ENCODE data around the gene C1QTNF3. TPM values are rescaled to one million over a fixed set of nuclear protein-coding genes. Genes with fewer than 3 reads are reported as not detected.

C1QTNF3 gene
- total and polyA plus RNA-seq, 2 donors: 5.0 to 25.1 TPM

DNA sequence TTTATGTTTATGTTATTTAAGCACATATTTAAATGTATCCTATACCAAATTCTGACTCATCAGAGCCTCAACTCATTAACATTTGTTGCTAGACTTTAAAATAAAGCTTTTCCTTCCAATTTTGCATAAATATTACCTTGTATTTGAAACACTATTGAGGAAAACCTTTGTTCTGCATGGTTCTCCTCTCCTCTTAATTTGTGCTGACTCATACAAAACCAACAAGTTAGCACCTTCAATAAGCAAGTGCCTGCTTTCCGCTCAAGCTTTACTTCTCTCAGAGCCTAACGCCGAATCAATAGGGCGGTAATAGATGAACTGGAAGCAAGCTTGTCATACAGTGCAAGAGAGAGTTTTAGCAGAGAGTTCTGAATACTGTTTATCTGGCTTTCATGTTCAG lies 43.0 kb downstream of the C1QTNF3 start:
- 98% methylated on average over 4 of the region's 4 CpGs for WGBS
- DNase-seq (ENCODE audit: low read depth in 6 of 9, low spot score in 9 of 9): no peak
- peaks cover 5 to 16% of the 10 kb centered on the region in 2 donors for H3K36me3 ChIP-seq (ENCODE audit: control insufficient read depth in 2 of 2, insufficient read depth in 2 of 2, low read length in 1 of 2)
- no peaks in the 10 kb centered on the region for H3K4me1 ChIP-seq (ENCODE audit: control insufficient read depth in 2 of 2, insufficient read depth in 2 of 2, low read length in 2 of 2)
- no peaks in the 10 kb centered on the region for H3K9me3 ChIP-seq (ENCODE audit: control insufficient read depth in 2 of 2, insufficient read depth in 1 of 2, low read length in 1 of 2)
- H3K27ac ChIP-seq (ENCODE audit: low read depth in 1 of 2, low read length in 1 of 2): no peak overlapping the region
- H3K4me3 ChIP-seq (ENCODE audit: low read length in 2 of 2): no peak overlapping the region
- H3K27me3 ChIP-seq (ENCODE audit: control insufficient read depth in 2 of 2, insufficient read depth in 1 of 2, low read length in 1 of 2): no peaks in the 10 kb centered on the region

DNA sequence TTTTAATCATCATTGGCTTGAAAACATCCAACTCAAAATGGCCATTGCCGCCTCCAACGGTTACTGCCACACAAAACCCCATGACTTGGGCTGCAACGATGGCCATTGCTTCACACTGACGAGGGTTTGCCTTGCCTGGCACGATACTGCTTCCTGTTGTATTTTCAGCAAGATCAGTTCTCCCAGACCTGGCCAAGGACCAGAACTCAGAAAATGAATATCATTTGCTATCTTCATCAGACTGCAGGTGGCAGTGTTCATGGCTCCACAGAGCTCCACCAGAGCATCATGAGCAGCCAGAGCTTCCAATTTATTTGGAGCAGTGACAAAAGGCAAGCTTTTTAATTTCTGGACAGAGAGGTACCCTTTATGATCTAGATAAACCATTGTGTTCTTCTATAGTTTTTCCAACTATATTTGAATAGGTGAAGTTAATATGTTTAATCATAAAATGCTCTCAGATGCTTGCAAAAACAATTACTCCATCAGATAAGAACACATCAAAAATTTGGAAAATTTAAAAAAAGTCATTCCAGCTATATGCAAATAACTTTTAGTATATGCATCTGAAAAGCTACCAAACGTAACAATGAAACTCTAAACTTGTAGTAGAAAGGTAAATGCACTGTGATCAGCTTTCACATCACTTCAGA lies 45.6 kb downstream of the C1QTNF3 start:
- Histone ChIP-seq H3K9me3 (ENCODE audit: control insufficient read depth in 2 of 2, insufficient read depth in 1 of 2, low read length in 1 of 2) (no peaks in the 10 kb centered on the region), H3K4me3 (ENCODE audit: low read length in 2 of 2) (no peak overlapping the region), H3K4me1 (ENCODE audit: control insufficient read depth in 2 of 2, insufficient read depth in 2 of 2, low read length in 2 of 2) (no peaks in the 10 kb centered on the region), H3K27ac (ENCODE audit: low read depth in 1 of 2, low read length in 1 of 2) (no peak overlapping the region), H3K27me3 (ENCODE audit: control insufficient read depth in 2 of 2, insufficient read depth in 1 of 2, low read length in 1 of 2) (no peaks in the 10 kb centered on the region), H3K36me3 (ENCODE audit: control insufficient read depth in 2 of 2, insufficient read depth in 2 of 2, low read length in 1 of 2) (peaks cover 0 to 8% of the 10 kb centered on the region in 2 donors)
- peak in 4 of 9 donors; percentile 22 to 59 (median 32) for DNase-seq (ENCODE audit: low read depth in 6 of 9, low spot score in 9 of 9)
- WGBS: 51% methylated on average over 6 of the region's 6 CpGs

DNA sequence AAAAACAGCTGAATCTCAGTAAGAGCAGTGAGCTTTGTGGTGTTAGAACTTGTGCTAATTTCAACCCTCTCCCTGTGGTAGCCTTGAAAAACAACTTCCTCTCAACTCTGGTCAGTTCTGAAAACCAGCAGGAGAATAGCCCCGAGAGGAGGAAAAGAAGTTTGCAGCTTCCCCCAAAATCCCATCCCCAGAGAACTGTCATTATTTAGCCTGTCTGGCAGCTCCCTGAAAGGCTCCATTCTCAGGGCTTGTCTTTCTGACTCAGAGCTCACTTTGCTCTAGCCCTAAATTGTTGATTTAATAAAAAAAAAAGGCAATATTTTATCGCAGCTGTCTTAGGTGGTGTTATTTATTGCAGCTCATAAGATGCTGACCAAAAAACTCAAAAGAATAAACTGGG lies 47.1 kb downstream of the C1QTNF3 start:
- no peak for DNase-seq (ENCODE audit: low read depth in 6 of 9, low spot score in 9 of 9)
- 90% methylated on average over 2 of the region's 2 CpGs for WGBS
- Histone ChIP-seq H3K4me3 (ENCODE audit: low read length in 2 of 2) (no peak overlapping the region), H3K36me3 (ENCODE audit: control insufficient read depth in 2 of 2, insufficient read depth in 2 of 2, low read length in 1 of 2) (peaks cover 0 to 7% of the 10 kb centered on the region in 2 donors), H3K27me3 (ENCODE audit: control insufficient read depth in 2 of 2, insufficient read depth in 1 of 2, low read length in 1 of 2) (no peaks in the 10 kb centered on the region), H3K27ac (ENCODE audit: low read depth in 1 of 2, low read length in 1 of 2) (no peak overlapping the region), H3K4me1 (ENCODE audit: control insufficient read depth in 2 of 2, insufficient read depth in 2 of 2, low read length in 2 of 2) (no peaks in the 10 kb centered on the region), H3K9me3 (ENCODE audit: control insufficient read depth in 2 of 2, insufficient read depth in 1 of 2, low read length in 1 of 2) (no peaks in the 10 kb centered on the region)

DNA sequence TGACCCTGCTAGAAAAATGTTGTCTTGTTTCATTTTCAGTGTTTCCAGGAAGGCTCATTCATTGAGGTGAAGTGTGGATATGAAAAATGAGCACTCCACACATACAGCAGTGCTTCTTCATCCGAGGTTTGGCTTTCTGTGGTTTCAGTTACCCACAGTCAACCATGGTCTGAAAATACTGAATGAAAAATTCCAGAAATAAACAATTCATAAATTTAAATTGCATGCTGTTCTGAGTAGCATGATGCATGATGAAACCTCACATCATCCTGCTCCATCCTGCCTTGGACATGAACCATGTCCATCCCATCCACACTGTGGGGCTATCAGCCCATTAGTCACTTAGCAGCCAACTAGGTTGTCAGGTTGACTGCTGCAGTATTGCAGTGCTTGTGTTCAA lies 48.2 kb downstream of the C1QTNF3 start:
- Histone ChIP-seq H3K36me3 (ENCODE audit: control insufficient read depth in 2 of 2, insufficient read depth in 2 of 2, low read length in 1 of 2) (peaks cover 0 to 5% of the 10 kb centered on the region in 2 donors), H3K27ac (ENCODE audit: low read depth in 1 of 2, low read length in 1 of 2) (no peak overlapping the region), H3K9me3 (ENCODE audit: control insufficient read depth in 2 of 2, insufficient read depth in 1 of 2, low read length in 1 of 2) (no peaks in the 10 kb centered on the region), H3K27me3 (ENCODE audit: control insufficient read depth in 2 of 2, insufficient read depth in 1 of 2, low read length in 1 of 2) (no peaks in the 10 kb centered on the region), H3K4me3 (ENCODE audit: low read length in 2 of 2) (no peak overlapping the region), H3K4me1 (ENCODE audit: control insufficient read depth in 2 of 2, insufficient read depth in 2 of 2, low read length in 2 of 2) (no peaks in the 10 kb centered on the region)
- 9% methylated on average over 1 of the region's 1 CpG for WGBS
- DNase-seq (ENCODE audit: low read depth in 6 of 9, low spot score in 9 of 9): no peak

DNA sequence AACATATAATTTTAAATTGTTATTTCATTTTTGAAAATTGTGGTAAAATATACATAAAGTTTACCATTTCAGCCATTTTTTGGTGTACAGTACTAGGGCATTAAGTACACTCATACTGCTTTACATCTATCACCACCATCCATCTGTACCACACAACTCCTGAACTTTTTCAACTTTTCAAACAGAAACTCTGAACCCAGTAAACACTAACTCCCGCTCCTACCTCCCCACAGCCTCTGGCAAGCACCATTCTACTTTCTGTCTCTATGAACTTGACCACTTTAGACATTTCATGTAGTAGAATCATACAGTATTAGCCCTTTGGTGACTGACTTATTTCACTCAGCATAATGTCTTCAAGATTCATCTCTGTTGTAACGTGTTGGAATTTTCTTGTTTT lies 50.1 kb downstream of the C1QTNF3 start:
- over 99% methylated on average over 2 of the region's 2 CpGs for WGBS

DNA sequence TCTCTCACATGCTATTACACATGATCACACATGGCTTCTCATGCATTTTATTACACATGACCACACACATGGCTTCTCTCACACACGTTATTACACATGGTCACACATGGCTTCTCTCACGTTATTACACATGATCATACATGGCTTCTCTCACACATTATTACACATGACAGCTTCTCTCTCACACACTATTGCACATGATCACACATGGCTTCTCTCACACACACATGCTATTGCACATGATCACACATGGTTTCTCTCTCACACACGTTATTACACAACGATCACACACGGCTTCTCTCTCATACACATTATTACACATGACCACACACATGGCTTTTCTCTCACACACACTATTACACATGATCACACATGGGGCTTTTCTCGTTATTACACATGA lies 57.6 kb downstream of the C1QTNF3 start:
- no peaks in the 10 kb centered on the region for H3K4me1 ChIP-seq (ENCODE audit: control insufficient read depth in 2 of 2, insufficient read depth in 2 of 2, low read length in 2 of 2)
- no peak for DNase-seq (ENCODE audit: low read depth in 6 of 9, low spot score in 9 of 9)
- no peaks in the 10 kb centered on the region for H3K27me3 ChIP-seq (ENCODE audit: control insufficient read depth in 2 of 2, insufficient read depth in 1 of 2, low read length in 1 of 2)
- peaks cover 6 to 10% of the 10 kb centered on the region in 2 donors for H3K36me3 ChIP-seq (ENCODE audit: control insufficient read depth in 2 of 2, insufficient read depth in 2 of 2, low read length in 1 of 2)
- no peak overlapping the region for H3K27ac ChIP-seq (ENCODE audit: low read depth in 1 of 2, low read length in 1 of 2)
- H3K9me3 ChIP-seq (ENCODE audit: control insufficient read depth in 2 of 2, insufficient read depth in 1 of 2, low read length in 1 of 2): peaks cover 0 to 1% of the 10 kb centered on the region in 2 donors
- H3K4me3 ChIP-seq (ENCODE audit: low read length in 2 of 2): no peak overlapping the region
- WGBS: 98% methylated on average over 6 of the region's 6 CpGs

More for the DNA sequence above, 50.1 kb downstream of the C1QTNF3 start:
- Histone ChIP-seq H3K27ac (ENCODE audit: low read depth in 1 of 2, low read length in 1 of 2) (no peak overlapping the region), H3K4me3 (ENCODE audit: low read length in 2 of 2) (no peak overlapping the region), H3K36me3 (ENCODE audit: control insufficient read depth in 2 of 2, insufficient read depth in 2 of 2, low read length in 1 of 2) (peaks cover 5 to 14% of the 10 kb centered on the region in 2 donors), H3K9me3 (ENCODE audit: control insufficient read depth in 2 of 2, insufficient read depth in 1 of 2, low read length in 1 of 2) (no peaks in the 10 kb centered on the region), H3K4me1 (ENCODE audit: control insufficient read depth in 2 of 2, insufficient read depth in 2 of 2, low read length in 2 of 2) (no peaks in the 10 kb centered on the region), H3K27me3 (ENCODE audit: control insufficient read depth in 2 of 2, insufficient read depth in 1 of 2, low read length in 1 of 2) (no peaks in the 10 kb centered on the region)
- DNase-seq (ENCODE audit: low read depth in 6 of 9, low spot score in 9 of 9): no peak

DNA sequence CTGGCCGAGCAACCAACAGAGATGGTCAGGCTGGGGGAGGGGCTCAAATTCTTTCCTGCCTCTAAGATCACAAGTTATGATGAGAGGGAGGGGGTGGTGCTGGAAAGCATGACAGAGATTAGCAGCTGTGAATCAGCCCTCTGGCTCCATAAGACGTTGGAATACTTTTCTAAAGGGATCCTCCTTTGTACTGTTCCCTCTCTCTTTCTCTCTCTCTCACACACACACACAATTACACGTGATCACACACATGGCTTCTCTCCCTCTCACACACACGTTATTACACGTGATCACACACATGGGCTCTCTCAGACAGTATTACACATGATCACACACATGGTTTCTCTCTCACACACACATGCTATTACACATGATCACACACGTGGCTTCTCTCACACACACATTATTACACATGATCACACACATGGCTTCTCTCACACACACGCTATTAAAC lies 58.3 kb downstream of the C1QTNF3 start, which contains the start of gene SLC45A2:
TSS of gene SLC45A2 (minus strand) at position 23 of the 454 bp plus-strand sequence. CDS start 110 bp downstream, outside the sequence.
- DNase-seq (ENCODE audit: low read depth in 6 of 9, low spot score in 9 of 9): no peak
- H3K9me3 ChIP-seq (ENCODE audit: control insufficient read depth in 2 of 2, insufficient read depth in 1 of 2, low read length in 1 of 2): peaks cover 0 to 1% of the 10 kb centered on the region in 2 donors
- H3K4me3 ChIP-seq (ENCODE audit: low read length in 2 of 2): no peak within 1 kb of the TSS
- H3K36me3 ChIP-seq (ENCODE audit: control insufficient read depth in 2 of 2, insufficient read depth in 2 of 2, low read length in 1 of 2): peaks cover 6 to 10% of the 10 kb centered on the region in 2 donors
- 96% methylated on average over 7 of the region's 7 CpGs for WGBS
- no peaks in the 10 kb centered on the region for H3K27me3 ChIP-seq (ENCODE audit: control insufficient read depth in 2 of 2, insufficient read depth in 1 of 2, low read length in 1 of 2)
- H3K27ac ChIP-seq (ENCODE audit: low read depth in 1 of 2, low read length in 1 of 2): no peak within 1 kb of the TSS
- no peaks in the 10 kb centered on the region for H3K4me1 ChIP-seq (ENCODE audit: control insufficient read depth in 2 of 2, insufficient read depth in 2 of 2, low read length in 2 of 2)

DNA sequence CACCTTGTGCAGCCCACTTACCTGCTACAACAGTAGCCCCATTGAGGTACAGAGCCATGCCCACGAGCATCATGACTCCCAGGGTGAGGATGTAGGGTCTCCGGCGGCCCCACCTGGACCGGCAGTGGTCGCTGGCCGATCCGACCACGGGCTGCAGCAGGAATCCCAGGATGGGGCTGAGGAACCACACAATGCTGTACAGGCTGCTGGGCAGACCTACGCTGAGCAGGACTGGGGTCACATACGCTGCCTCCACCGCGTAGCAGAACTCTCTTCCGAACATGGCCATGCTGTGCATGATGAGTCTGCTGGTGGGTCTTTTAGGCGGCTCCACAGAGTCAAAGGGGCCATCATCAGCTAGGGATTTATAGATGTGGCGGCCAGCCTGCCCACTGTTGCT lies 58.8 kb downstream of the C1QTNF3 start:
- Histone ChIP-seq H3K36me3 (ENCODE audit: control insufficient read depth in 2 of 2, insufficient read depth in 2 of 2, low read length in 1 of 2) (peaks cover 6 to 9% of the 10 kb centered on the region in 2 donors), H3K4me3 (ENCODE audit: low read length in 2 of 2) (no peak overlapping the region), H3K4me1 (ENCODE audit: control insufficient read depth in 2 of 2, insufficient read depth in 2 of 2, low read length in 2 of 2) (no peaks in the 10 kb centered on the region), H3K9me3 (ENCODE audit: control insufficient read depth in 2 of 2, insufficient read depth in 1 of 2, low read length in 1 of 2) (peaks cover 0 to 1% of the 10 kb centered on the region in 2 donors), H3K27me3 (ENCODE audit: control insufficient read depth in 2 of 2, insufficient read depth in 1 of 2, low read length in 1 of 2) (no peaks in the 10 kb centered on the region), H3K27ac (ENCODE audit: low read depth in 1 of 2, low read length in 1 of 2) (no peak overlapping the region)
- over 99% methylated on average over 15 of the region's 15 CpGs for WGBS
- no peak for DNase-seq (ENCODE audit: low read depth in 6 of 9, low spot score in 9 of 9)

DNA sequence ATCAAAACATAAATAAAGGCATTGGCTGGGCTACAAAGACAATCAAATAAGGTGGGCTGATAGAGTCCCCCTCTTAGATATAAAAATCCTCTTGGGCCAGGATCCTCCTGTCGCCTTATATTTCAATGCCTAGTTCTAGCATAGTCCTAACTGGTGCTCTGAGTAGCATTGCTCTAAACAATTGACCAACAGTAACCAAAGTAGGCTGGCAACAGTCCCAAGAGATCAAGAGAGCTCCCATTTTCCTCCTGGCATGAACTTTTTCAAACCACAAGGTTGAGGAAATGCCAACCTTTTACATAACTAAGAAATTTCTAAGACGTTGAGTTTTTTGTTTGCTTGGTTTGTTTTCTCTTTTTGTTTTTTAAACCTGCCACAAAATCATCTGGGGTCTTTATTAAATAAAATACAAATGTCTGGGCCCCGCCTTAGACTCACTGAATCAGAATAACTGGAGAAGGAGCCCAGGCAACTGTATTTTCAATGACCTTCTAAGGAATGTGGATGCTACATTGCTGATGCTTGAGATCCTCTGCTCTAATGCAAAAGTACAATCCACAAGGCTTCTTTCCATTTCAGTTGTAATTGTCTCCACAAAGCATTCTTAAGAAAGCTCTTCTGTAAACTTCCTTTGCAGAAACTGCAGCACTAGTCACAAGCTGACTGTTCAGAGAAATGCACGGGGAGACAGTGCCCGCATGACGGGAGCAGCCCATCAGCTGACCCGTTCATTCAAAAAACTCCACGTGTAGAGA lies 61.4 kb downstream of the C1QTNF3 start:
- WGBS: 91% methylated on average over 8 of the region's 8 CpGs

More for the DNA sequence above, 61.4 kb downstream of the C1QTNF3 start:
- Histone ChIP-seq H3K27me3 (ENCODE audit: control insufficient read depth in 2 of 2, insufficient read depth in 1 of 2, low read length in 1 of 2) (no peaks in the 10 kb centered on the region), H3K4me1 (ENCODE audit: control insufficient read depth in 2 of 2, insufficient read depth in 2 of 2, low read length in 2 of 2) (no peaks in the 10 kb centered on the region), H3K9me3 (ENCODE audit: control insufficient read depth in 2 of 2, insufficient read depth in 1 of 2, low read length in 1 of 2) (peaks cover 0 to 1% of the 10 kb centered on the region in 2 donors), H3K36me3 (ENCODE audit: control insufficient read depth in 2 of 2, insufficient read depth in 2 of 2, low read length in 1 of 2) (no peaks in the 10 kb centered on the region), H3K4me3 (ENCODE audit: low read length in 2 of 2) (no peak overlapping the region), H3K27ac (ENCODE audit: low read depth in 1 of 2, low read length in 1 of 2) (no peak overlapping the region)
- DNase-seq (ENCODE audit: low read depth in 6 of 9, low spot score in 9 of 9): no peak
